ENCODE measurements around the gene IRF2.
A peak's percentile ranks its signal among the peaks of the same experiment; 100 is the strongest.
"Not testable (repeated sequence)": the region's sequence is repeated elsewhere in the genome, so short reads cannot be mapped to it uniquely, and the experiment has no call there.

IRF2 gene

DNA sequence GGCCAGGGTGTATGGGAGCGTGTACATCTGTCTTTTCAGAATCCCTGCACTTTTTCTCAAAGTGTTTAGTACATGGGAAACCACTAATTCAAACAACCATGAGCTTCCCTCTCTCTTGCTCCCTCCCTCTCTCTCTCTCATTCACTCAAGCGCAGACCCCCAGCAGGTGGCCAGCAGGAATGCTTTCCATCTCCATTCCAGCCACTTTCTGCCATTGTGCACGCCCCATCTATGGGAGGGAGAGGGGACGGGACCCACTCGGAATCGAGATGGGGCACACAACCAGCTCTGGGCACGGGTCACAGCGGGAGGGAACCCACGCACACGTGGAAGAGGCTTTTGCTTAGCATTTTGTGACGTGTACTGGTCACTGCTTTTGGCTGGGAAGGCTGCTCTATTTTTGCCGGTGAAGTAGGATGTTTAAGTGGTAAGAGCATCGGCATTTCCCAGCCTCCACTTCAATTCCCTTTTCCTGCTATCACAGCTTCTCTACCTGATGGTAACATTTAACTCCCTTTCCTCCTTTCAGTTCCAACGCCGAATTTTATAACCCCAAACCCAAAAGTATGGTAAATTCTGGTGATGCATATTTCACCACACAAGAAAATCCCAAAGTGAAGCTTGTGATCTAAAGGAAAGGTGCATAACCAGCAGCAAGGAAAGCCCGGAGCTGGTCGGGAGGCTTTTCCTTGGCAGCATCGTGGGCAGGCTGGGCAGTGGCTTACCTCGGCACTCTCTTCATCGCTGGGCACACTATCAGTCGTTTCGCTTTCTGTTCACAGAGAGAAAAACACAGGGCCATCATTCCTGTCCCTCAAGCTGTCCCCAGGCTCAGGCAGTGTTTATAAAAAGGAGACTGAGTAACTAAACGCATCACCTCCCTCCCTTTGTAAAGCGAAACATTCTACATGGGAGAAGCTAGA, 84.1 kb downstream of the IRF2 start:
- peak; percentile 64 for DNase-seq (ENCODE audit: low spot score)

DNA sequence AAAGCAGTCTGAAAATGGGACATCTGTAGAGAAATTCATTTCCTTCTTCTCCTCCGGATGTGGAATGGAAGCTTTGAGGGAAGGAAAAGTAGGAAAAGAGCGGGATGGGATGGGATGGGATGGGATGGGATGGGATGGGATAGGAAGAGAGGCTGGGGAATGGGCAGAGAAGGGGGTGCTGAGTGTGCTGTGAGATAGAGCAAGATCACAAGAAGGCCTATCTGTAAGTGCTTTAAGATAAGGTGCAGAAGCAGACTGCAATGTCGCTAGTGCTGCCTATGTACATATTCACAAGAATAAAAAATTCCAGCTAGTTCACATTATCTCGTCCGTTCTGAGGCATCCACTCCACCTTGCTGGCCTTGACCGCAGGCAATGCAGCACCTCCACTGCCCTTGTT, 86.2 kb downstream of the IRF2 start:
- DNase-seq (ENCODE audit: low spot score): no peak

DNA sequence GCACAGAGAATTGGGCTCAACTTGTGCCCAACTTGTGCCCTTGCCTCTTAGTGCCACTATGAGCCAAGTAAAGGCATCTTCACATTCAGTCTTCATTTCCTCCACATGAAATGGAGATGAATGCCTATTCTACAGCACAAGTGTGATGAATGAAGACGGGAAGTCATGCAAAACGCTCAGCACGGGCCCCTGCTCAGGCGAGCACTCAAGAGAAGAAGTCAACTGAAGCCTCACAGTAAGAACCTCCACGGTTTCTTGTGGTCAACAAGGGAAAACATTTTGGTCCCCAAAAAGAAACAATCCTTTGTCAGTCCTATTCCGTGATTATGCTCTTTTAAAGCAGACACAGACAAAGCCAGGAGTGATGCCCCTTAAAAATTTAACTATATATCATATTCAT, 87.0 kb downstream of the IRF2 start:
- DNase-seq (ENCODE audit: low spot score): no peak

DNA sequence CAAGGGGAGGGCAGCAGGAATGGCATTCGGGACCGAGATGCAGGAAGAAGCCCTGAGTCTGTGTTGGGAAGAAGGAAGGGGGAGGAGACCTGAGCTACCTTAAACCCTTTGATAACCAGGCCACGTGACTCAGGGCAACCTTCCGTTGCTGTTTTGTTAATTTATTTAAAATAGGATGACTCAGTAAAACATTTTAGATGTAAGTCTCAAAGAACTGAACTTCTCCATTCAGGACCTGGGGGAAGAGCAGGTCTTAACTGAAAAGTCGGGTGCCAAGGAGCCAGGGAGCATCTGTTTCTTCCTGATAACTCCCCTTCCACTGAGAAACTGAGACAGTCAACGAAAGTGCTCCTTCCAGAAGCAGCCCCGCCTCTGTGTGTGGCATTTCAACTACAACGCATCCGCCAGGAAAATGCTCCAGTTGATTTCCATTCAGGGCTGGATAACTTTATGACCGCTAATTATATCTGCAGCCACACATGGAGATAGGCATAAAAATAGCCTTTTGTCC, 88.0 kb downstream of the IRF2 start:
- no peak for DNase-seq (ENCODE audit: low spot score)

DNA sequence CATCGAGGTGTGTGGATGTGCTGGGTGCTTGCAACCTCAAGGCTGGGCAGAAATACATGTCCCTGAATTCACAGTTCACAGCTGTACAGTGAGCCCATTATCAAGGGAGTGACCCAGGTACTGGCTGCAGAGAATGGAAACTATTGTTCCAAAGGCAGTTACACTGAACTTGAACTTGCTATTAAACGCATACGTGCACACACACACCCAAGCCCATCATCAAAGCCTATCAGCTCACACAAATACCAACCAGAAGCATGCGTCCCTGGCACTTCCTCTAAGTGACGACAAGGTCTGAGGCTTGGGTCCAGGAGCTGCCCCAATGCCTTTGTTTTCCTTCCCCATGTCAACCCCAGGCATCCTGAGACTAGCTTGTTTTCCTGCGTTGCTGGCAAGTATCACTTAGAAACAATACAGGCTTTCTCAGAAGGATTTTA, 88.6 kb downstream of the IRF2 start:
- DNase-seq (ENCODE audit: low spot score): no peak

DNA sequence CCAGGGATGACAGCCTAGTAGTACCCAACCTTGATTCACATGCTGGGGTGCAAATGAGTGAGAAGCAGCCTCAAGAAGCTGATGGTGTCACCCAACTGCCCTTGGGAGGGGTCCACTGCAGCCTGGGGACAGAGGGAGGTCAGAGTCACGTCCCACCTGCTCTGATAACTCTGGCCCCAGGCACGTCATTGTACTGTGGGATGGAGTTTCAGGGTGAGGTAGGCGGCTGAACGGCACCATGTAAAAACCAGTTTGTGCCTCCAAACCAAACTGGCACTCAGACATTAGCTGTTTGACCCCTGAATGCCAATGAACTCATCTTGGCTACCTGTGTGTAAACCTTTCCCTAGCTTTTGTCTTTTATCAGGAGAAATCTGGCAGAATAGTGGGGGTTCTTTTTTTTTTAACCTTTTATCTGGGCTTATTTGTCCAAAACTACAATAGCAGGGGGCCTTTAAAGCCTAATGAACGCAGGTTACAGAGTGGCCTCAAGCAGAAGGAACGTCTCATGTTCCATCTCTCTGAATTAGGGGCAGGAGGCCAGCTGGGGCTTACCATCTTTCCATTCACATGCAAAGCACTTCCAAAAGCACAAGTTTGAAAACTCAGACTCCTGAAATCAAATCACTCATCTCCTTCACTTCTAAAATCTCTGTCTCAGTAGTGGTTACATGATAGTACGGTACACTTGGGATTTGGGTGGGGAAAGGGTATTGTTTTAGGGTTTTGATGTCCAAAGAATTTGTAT, 89.4 kb downstream of the IRF2 start:
- no peak for DNase-seq (ENCODE audit: low spot score)

DNA sequence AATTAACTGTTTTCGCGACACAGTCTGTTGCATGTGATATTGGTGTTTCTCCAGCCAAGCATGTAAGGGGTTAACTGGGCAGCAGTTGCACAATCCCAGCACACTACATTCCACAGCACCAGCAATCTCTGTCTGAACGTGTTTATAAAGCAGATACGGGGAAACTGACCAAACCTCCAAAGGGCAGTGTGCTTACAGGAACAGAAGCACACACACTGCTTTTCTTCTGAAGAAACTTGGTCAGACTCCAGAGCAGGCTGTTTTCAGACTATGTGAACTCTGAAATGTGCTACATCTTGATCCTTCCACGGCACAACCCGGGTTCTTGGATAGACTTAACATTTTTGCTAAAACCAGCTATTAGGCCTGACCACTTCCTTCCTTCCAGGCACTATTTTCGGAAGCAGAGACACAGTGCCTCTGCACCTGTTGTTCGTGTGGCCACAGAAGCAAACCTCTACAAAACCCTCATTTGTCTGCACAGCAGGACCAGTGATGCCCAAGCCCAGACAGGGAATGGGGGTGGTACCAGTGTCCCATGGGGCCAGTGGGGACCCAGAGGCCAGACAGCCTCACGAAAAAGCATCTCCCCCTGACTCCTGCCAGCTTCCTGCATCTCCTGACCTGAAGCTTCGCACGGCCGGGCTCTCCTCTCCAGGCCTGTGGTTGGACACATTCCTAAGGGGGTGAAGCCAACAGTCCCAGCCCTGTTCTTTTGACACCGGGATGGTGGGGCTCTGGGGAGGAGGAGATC, 90.1 kb downstream of the IRF2 start:
- no peak for DNase-seq (ENCODE audit: low spot score)

DNA sequence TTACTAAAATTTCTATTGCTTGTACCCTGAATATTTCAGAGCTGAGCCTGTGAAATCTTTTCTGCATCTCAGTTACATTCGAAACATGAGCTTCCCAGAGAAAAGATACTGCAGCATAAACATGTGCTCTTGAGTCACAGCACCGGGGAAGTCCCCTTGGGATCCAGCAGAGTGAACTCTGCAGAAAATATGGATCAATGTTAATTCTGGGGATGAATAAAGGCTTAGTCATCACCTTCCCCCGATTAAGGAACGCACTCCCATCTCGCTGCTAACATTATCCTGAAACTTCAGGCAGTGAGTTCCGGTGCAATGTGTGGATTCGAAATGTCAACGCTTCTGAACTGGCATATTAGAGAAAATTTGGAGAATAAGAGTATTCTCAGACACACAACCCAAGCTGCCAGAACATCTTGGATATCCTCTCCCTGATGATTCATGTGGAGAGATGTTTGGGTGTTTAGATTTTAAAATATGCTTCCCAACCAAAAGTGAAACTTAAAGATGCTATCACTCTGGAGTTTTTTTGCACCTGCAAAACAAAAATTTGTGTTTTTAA, 90.8 kb downstream of the IRF2 start:
- no peak for DNase-seq (ENCODE audit: low spot score)

DNA sequence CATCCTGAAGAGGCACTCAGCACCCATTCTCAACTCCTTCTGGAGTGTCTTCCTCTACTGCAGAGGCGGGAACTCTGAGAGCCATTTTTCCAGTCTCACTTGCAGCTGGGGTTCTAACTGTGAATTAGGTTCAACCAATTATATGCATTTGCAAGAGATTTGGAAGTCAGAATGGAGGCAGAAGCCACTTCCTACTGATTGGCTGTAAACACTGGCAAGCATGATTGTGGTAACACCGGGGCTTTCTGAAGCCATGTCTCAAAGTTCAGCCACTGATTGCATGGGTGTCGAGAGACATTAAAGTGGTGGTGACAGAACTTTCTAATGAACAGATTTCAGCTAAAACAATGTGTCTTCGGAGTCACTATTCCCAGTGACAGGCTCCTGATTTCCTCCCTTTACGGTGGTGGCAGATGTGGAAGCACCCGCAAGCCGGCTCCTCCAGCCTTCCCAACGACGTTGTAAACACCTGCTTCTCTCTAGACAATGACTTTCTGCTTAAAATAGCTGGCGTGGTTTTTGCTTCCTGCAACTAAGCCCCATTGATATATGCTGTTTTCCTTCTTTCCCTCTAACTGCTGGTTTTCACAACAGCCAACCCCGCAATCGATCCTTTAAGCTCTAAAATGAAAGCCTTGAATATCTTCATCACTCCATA, 92.0 kb downstream of the IRF2 start:
- DNase-seq (ENCODE audit: low spot score): no peak

DNA sequence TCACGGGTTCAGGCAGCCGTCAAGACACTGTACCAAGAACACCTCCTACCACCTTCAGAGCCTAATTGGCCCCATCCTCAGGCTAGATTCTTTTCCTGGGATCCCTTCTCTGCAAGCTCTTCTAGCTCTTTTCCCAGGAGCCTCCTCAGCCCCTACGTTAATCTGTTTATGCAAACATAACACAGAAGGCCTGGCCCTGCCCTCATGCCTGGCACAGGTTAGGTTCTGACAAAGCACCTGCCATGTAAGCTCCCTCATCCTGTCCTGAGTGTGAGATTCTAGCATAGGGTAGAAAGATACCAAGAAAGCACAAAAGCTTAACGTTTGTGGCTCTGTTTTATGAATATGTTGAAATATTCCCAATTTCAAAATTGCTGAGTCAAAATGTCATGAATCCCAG, 93.6 kb downstream of the IRF2 start:
- no peak for DNase-seq (ENCODE audit: low spot score)

DNA sequence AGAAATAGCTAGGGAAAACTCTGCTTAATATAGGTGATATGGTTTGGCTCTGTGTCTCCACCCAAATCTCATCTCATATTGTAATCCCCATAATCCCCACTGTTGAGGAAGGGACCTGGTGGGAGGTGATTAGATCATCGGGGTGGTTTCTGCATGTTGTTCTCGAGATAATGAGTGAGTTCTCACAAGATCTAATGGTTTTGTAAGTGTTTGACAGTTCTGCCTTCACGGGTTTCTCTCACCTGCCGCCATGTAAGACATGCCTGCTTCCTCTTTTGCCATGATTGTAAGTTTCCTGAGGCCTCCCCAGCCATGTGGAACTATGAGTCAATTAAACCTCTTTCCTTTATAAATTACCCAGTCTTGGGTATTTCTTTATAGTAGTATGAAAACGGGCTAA, 94.1 kb downstream of the IRF2 start:
- DNase-seq (ENCODE audit: low spot score): not testable (repeated sequence)

DNA sequence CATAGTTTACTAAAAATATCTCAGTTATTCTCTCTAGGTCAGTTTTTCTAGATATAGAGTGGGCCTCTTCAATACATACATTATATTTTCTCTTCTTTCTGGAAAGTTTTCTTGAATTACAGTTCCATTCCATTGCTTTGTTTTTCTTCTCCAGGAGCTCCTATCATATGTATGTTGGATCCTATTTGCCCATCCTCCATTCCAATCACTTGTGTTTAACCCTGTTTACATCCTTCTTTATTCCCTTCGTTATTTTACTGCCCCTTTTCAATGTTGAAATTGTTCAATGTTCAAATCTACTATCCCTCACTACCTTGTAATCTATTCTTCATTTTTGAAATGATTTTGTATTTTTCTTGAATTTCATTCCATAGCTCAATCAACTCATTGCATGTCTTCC, 97.4 kb downstream of the IRF2 start:
- no peak for DNase-seq (ENCODE audit: low spot score)

DNA sequence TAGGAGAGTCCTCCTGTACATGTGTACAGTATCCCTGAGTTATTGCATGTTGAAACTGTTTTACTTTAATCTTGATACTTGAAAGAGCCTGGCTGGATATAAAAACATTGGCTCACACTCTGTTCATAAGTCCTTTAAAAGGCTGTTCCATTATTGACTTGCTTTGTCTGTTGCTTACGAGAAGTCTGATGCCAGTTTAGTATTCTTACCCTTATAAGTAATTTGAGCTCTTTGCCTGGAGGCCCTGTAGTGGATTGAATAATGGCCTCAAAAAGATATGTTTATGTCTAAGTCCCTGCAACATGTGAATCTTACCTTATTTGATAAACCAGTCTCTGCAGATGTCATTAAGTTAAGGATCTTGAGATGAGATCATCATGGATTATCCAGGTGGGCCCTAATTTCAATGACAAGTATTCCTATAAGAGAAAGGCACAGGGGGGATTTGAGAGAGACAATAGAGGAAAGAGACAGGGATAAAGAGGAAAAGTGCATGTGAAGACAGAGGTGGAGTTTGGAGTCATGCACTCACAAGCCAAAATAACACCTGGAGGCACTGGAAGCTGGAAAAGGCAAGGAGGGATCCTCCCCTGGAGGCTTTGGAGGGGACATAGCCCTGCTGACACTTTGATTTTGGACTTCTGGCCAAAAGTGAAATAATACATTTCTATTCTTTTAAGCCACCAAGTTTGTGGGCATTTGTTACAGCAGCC, 98.1 kb downstream of the IRF2 start:
- DNase-seq (ENCODE audit: low spot score): no peak

DNA sequence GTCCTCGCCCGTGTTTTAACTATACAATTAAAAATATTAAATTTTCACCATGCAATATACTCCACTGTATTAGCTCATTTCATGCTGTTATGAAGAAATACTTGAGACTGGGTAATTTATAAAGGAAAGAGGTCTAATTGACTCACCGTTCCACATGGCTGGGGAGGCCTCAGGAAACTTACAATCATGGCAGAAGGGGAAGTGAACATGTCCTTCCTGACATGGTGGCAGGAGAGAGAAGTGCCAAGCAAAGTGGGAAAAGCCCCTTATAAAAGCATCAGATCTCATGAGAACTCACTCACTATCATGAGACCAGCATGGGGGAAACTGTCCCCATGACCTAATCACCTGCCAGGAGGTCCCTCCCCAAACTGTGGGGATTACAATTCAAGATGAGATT, 98.7 kb downstream of the IRF2 start:
- not testable (repeated sequence) for DNase-seq (ENCODE audit: low spot score)

DNA sequence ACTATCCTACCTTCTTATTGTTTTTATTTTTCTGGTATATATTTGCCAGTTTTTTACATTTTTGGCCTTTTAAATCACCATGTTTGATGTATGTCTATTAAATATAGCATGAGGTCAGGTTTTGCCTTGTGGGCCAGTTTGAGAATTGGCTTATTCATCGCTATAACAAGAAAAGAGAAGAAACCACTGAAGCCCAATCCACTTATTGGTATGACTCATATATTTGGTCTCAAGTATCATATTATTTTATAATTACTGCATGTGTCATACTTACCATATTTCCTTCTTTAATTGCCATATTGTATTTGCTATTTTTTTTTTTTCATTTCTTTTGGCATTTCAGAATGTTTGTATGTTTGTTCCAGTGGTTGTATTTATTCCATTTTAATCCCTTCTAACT, 99.3 kb downstream of the IRF2 start:
- DNase-seq (ENCODE audit: low spot score): no peak

DNA sequence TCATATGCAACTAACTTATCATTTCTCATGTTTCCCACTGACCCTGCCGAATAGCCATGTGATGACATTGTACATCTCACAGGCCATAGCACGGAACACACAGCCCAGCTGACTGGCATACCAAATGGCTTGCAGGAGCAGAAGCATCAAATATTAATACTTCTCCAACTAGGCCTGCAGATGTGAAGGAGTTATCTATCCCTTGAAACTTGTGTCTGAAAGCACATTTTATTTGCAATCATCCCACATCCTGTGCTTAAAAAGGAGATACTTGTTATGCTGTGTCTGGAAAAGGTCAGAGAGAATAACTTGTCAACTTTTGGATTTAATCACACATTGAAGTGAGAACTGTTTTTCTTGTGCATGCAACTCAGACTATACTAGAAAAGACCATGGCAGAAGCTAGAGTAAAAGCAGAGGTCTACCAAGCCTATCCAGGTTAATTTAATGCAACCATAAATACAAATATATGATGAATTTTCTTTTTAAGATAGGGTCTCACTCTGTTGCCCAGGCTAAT, 100.4 kb downstream of the IRF2 start:
- no peak for DNase-seq (ENCODE audit: low spot score)

DNA sequence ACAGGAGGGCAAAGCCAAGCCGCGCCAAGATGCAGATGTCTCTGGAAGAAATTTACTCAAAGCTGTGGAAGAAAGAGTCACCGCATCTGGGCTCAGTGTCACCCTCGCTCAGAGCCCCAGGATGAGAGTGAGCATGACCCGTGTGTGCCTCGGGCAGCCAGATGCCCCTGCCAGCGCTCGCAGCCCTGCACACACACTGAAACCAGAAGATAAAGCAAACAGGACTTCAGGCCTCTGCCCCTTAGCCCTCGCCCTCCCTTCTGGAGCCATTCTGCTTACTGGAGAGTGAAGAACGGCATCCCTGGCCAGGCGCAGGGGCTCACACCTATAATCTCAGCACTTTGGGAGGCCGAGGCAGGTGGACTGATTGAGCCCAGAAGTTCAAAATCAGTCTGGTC, 103.0 kb downstream of the IRF2 start:
- DNase-seq (ENCODE audit: low spot score): no peak

DNA sequence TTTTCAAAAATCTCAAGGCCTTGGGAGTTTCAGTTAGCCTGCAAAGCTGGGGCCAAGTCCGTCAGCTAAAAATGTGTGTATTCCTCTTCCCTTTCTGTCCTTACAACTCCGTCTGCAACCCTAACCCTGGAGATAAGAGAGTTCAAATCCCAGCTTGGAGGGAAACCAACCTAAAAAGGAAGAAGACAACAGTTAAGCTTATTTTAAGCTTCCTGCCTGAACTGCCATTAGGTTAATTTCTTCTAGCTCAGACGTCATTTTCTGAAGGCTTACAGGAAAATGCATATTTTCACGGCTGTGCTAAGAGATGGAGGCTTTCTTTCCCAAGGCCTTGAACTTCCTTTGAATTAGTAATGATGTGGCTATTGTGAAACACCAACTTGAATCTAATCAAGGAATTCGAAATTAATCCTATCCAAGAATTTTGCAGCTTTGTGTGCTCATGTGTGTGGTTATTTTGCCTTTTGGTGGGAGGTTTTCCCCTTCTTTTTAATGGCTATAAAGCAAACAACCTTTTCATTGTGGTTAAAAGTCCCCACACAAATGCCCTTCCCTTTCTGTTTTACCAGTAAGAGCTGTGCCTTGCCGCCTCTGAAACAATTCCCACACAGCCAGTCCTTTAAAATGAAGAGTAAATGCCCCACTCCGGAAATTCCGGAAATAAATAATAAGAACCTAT, 103.5 kb downstream of the IRF2 start:
- no peak for DNase-seq (ENCODE audit: low spot score)

DNA sequence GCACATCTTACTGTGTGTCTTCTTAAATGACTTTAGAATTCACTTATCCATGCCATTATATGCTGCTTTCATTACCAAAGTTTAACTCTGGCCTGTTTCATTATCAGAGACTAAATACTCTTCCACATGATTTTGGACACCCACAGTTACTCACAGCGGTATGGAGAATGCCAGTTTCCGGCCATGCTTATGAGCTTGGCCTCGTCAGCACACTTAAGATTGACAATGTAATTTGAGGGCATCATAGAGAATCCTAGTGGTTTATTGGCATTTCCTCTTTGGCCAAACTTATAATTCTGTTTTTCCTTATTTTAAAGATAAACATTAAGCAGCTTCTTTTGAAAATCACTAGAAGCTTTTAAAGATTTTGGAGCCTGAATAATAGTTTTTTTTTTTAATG, 104.5 kb downstream of the IRF2 start:
- no peak for DNase-seq (ENCODE audit: low spot score)

DNA sequence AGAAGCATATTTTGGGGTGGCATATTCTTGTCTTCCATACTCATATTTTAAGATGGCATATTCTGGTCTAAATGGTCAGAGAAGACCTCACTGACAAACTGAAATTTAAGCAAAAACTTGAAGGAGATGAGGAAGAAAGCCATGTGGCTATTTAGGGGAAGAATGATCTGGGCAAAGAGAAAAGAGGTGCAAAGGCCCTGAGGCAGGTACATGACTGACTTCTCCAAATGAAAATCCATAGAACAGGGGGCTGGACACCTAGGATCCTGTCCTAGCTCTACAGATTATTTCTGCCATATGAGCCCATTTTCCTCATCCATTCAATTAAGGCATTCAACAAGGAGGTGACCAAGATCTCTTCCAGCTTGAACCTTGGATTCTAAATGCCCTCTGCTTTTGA, 105.6 kb downstream of the IRF2 start:
- DNase-seq (ENCODE audit: low spot score): no peak

Measured in ecto neural progenitor cell (in vitro differentiated cells).